ENCODE measurements around the gene CDK16. TPM values are rescaled to one million over a fixed set of nuclear protein-coding genes. Genes with fewer than 3 reads are reported as not detected.

CDK16 gene
- total RNA-seq, 1 donor from 2014 or later: 59.2 TPM

DNA sequence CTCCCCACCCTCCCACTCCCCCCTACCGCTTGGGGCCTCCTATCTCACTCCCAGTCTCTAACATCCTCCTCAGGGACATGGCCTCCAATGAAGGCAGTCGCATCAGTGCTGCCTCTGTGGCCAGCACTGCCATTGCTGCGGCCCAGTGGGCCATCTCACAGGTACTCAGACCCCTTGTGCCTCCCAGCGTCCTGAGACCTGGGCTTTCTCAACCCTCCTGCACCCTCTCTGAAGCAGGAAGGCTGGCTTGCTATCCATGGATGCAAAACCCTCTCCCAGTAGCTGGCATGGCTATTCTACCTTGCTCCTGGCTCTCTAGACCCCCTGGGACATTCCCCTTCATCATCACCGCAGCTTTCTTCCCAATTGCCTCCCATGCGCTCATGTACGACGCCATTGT is 38.1 kb upstream of the CDK16 start:
- H3K4me1 ChIP-seq: no peaks in the 10 kb centered on the region
- H3K27ac ChIP-seq: no peak overlapping the region
- no peaks in the 10 kb centered on the region for H3K27me3 ChIP-seq (ENCODE audit: low read depth)
- no peak for ATAC-seq
- TF ChIP-seq, protein P1, sequence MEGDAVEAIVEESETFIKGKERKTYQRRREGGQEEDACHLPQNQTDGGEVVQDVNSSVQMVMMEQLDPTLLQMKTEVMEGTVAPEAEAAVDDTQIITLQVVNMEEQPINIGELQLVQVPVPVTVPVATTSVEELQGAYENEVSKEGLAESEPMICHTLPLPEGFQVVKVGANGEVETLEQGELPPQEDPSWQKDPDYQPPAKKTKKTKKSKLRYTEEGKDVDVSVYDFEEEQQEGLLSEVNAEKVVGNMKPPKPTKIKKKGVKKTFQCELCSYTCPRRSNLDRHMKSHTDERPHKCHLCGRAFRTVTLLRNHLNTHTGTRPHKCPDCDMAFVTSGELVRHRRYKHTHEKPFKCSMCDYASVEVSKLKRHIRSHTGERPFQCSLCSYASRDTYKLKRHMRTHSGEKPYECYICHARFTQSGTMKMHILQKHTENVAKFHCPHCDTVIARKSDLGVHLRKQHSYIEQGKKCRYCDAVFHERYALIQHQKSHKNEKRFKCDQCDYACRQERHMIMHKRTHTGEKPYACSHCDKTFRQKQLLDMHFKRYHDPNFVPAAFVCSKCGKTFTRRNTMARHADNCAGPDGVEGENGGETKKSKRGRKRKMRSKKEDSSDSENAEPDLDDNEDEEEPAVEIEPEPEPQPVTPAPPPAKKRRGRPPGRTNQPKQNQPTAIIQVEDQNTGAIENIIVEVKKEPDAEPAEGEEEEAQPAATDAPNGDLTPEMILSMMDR (IDR thresholded peaks at IDR 0.05): no peak
- H3K9me3 ChIP-seq: no peaks in the 10 kb centered on the region
- intact Hi-C loops (cut with DNase I): no loop called here
- H3K36me3 ChIP-seq: peaks cover 95% of the 10 kb centered on the region
- DNase-seq: no peak
- H3K4me3 ChIP-seq: no peak overlapping the region

DNA sequence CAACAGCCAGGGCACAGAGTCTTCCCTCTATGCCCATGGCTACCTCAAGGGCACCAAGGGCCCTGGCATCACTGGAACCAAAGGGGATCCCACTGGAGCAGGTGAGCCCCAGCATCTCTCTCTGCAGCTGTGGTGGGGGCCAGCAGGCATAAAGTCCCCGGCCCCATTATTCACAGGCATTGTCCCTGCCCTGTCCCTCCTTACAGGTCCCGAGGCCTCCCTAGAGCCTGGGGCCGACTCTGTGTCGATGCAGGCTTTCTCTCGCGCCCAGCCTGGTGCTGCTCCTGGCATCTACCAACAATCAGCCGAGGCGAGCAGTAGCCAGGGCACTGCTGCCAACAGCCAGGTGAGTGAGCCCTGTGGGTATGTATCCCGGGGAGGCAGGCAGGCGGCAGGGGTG is 37.2 kb upstream of the CDK16 start:
- H3K9me3 ChIP-seq: no peaks in the 10 kb centered on the region
- no peak overlapping the region for H3K27ac ChIP-seq
- H3K4me3 ChIP-seq: no peak overlapping the region
- DNase-seq: no peak
- TF ChIP-seq, protein P1 (IDR thresholded peaks at IDR 0.05): no peak
- H3K36me3 ChIP-seq: peaks cover 95% of the 10 kb centered on the region
- no peak for ATAC-seq
- H3K4me1 ChIP-seq: no peaks in the 10 kb centered on the region
- no peaks in the 10 kb centered on the region for H3K27me3 ChIP-seq (ENCODE audit: low read depth)
- intact Hi-C loops (cut with DNase I): no loop called here

DNA sequence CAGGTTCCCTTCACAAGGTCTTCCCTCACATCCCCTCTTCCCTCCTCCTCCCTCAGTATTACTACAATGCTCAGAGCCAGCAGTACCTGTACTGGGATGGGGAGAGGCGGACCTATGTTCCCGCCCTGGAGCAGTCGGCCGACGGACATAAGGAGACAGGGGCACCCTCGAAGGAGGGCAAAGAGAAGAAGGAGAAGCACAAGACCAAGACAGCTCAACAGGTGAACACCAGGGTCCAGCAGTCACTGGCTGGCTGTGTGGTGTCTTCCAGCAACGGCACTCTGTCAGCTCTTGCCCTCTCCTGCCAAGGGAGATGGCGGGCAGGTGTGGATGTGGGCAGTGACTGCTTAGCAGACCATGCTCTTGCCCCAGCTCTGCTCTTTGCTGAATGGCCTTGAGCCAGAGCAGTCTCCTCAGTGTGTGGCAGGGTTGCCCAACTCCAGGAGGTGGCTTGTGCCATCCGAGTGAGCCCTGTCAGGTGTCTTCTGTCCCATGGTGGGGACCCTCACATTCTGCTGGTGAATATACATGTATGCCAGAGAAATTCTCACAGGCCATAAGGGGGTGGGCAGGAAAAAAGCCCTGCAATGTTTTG is 36.3 kb upstream of the CDK16 start:
- Histone ChIP-seq H3K9me3 (no peaks in the 10 kb centered on the region), H3K27me3 (ENCODE audit: low read depth) (no peaks in the 10 kb centered on the region), H3K4me1 (no peaks in the 10 kb centered on the region), H3K36me3 (peaks cover 95% of the 10 kb centered on the region), H3K27ac (no peak overlapping the region), H3K4me3 (no peak overlapping the region)
- intact Hi-C loops (cut with DNase I): no loop called here
- DNase-seq (no peak), ATAC-seq (no peak)
- TF ChIP-seq, protein P1 (IDR thresholded peaks at IDR 0.05): no peak

- no peak for DNase-seq
- no peak for ATAC-seq
- peaks cover 73% of the 10 kb centered on the region for H3K36me3 ChIP-seq
- no peaks in the 10 kb centered on the region for H3K4me1 ChIP-seq
- H3K4me3 ChIP-seq: no peak overlapping the region
- TF ChIP-seq, protein P1 (IDR thresholded peaks at IDR 0.05): no peak
- no peaks in the 10 kb centered on the region for H3K27me3 ChIP-seq (ENCODE audit: low read depth)
- H3K9me3 ChIP-seq: no peaks in the 10 kb centered on the region
- H3K27ac ChIP-seq: no peak overlapping the region
- intact Hi-C loops (cut with DNase I): no loop called here
Measured at GRCh38 chrX:47184486-47184885, 34.0 kb upstream of the CDK16 start.

- intact Hi-C loops (cut with DNase I): no loop called here
- no peaks in the 10 kb centered on the region for H3K9me3 ChIP-seq
- DNase-seq (no peak), ATAC-seq (no peak)
- no peaks in the 10 kb centered on the region for H3K27me3 ChIP-seq (ENCODE audit: low read depth)
- no peak overlapping the region for H3K4me3 ChIP-seq
- H3K4me1 ChIP-seq: no peaks in the 10 kb centered on the region
- TF ChIP-seq, protein P1 (IDR thresholded peaks at IDR 0.05): no peak
- peaks cover 66% of the 10 kb centered on the region for H3K36me3 ChIP-seq
- no peak overlapping the region for H3K27ac ChIP-seq
Measured at GRCh38 chrX:47185241-47185640, 33.2 kb upstream of the CDK16 start.
